SK-N-SH treated with all-trans-retinoic acid at 6 μM for 48 hours (cell line): ENCODE measurements around the gene TSHZ1.

ENCODE experiments used
- ISL1 ChIP-seq: fragments of 250-450 bp; sonication (Bioruptor Pico); IDR thresholded peaks from 2 replicates; pipeline ENCODE4 v2.1.2; 2022; ENCODE audit warnings: mild to moderate bottlenecking, moderate library complexity
- PPARA ChIP-seq: fragments of 250-450 bp; sonication (Bioruptor Pico); IDR thresholded peaks from 2 replicates; pipeline ENCODE4 v1.5.0; 2020; ENCODE audit warnings: mild to moderate bottlenecking, borderline replicate concordance
- RARB ChIP-seq: fragments of 250-450 bp; sonication (Bioruptor Pico); IDR thresholded peaks from 2 replicates; pipeline ENCODE4 v1.8.0; 2021; ENCODE audit warnings: mild to moderate bottlenecking, moderate library complexity
- SNAI2 ChIP-seq: fragments of 250-450 bp; sonication (Bioruptor Pico); IDR thresholded peaks from 2 replicates; pipeline ENCODE4 v1.5.0; 2020; ENCODE audit warnings: mild to moderate bottlenecking, moderate library complexity
- TOX ChIP-seq: fragments of 250-450 bp; sonication (Bioruptor Pico); IDR thresholded peaks from 2 replicates; pipeline ENCODE4 v1.8.0; 2021; ENCODE audit warnings: mild to moderate bottlenecking, moderate library complexity, borderline replicate concordance
- ZC3H10 ChIP-seq: fragments of 250-450 bp; sonication (Bioruptor Pico); IDR thresholded peaks from 2 replicates; pipeline ENCODE4 v1.5.1; 2021; ENCODE audit warnings: mild to moderate bottlenecking, moderate library complexity
- ZFP3 ChIP-seq: fragments of 250-450 bp; sonication (Bioruptor Pico); IDR thresholded peaks from 2 replicates; pipeline ENCODE4 v1.5.0; 2020; ENCODE audit warnings: mild to moderate bottlenecking, moderate library complexity
- ZNF70 ChIP-seq: fragments of 450-650 bp; formaldehyde crosslinking; IDR thresholded peaks from 2 replicates; pipeline ENCODE4 v1.5.0; 2020; ENCODE audit warnings: mild to moderate bottlenecking, moderate library complexity
- TF ChIP-seq, protein P1 (sequence below): fragments of 250-450 bp; sonication (Bioruptor Pico); IDR thresholded peaks from 2 replicates; pipeline ENCODE4 v1.8.0; 2020; ENCODE audit warnings: mild to moderate bottlenecking, moderate library complexity, borderline replicate concordance

DNA sequence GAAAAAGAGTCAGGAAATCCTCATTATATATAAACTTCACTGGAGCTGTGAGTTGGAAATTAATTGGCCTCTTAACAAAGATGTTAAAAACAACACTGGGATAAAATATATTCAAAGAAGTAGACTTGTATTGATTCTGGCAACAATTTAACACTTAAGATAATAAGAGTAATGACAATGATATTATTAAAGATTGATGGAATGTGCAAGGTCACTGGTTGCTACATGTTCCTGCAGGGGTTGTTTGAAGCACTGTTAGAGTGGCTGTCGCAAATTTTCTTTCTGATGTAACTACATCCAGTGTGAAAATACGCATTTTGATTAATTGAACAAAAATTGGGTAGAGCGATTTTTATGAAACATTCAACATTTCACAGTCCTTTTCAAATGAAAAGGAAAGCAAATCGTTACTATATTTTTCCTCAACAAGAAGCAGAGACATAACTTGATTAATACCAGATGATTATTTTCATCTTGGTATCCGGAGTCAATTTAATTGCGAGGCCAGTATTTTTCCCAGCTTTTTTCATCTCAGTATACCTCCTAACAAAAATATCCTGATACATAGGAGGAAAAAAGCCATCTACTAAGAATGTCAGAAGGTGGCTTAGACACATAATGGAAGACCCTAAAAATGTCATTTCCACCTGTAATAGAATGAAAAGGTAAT is 7.8 kb upstream of the TSHZ1 start:
- TF ChIP-seq, protein P1, sequence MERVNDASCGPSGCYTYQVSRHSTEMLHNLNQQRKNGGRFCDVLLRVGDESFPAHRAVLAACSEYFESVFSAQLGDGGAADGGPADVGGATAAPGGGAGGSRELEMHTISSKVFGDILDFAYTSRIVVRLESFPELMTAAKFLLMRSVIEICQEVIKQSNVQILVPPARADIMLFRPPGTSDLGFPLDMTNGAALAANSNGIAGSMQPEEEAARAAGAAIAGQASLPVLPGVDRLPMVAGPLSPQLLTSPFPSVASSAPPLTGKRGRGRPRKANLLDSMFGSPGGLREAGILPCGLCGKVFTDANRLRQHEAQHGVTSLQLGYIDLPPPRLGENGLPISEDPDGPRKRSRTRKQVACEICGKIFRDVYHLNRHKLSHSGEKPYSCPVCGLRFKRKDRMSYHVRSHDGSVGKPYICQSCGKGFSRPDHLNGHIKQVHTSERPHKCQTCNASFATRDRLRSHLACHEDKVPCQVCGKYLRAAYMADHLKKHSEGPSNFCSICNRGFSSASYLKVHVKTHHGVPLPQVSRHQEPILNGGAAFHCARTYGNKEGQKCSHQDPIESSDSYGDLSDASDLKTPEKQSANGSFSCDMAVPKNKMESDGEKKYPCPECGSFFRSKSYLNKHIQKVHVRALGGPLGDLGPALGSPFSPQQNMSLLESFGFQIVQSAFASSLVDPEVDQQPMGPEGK (CRISPR knock-in tag): no peak
- TF ChIP-seq ZC3H10 (CRISPR knock-in tag) (no peak), SNAI2 (CRISPR knock-in tag) (no peak), PPARA (no peak), TOX (CRISPR knock-in tag) (no peak), ZFP3 (CRISPR knock-in tag) (no peak), ISL1 (CRISPR knock-in tag) (no peak), ZNF70 (CRISPR knock-in tag) (no peak), RARB (no peak)
